Central memory CD8-positive, alpha-beta T cell (primary cell): ENCODE data around the gene RGS2.

Experiments
- ATAC-seq: fragments of 150-1000 bp; cut with Tn5 transposase; replicated peaks from 2 replicates; pipeline ENCODE4 v1.10.0; 2022; ENCODE audit warnings: mild to moderate bottlenecking, moderate FRiP score, moderate number of reproducible peaks; ENCODE audit not compliant: poor library complexity, severe bottlenecking; ENCODE audit errors: extremely low read depth
- DNase-seq, 2 donors: peaks; one replicate each; pipeline ENCODE4 v3.0.0; 2021; ENCODE audit warnings: low spot score in 2 of 2
- H3K27ac Mint-ChIP-seq: one replicate; pipeline ENCODE4 v1.8.0; 2022; ENCODE audit warnings: low read depth, mild to moderate bottlenecking, moderate library complexity, mixed read lengths
- H3K27me3 Mint-ChIP-seq: one replicate; pipeline ENCODE4 v1.8.0; 2022; ENCODE audit warnings: mixed read lengths
- H3K36me3 Mint-ChIP-seq: one replicate; pipeline ENCODE4 v1.8.0; 2022; ENCODE audit warnings: mild to moderate bottlenecking, moderate library complexity, mixed read lengths; ENCODE audit not compliant: insufficient read depth
- H3K4me1 Mint-ChIP-seq: one replicate; pipeline ENCODE4 v1.8.0; 2022; ENCODE audit warnings: mixed read lengths
- H3K4me3 Mint-ChIP-seq: one replicate; pipeline ENCODE4 v1.8.0; 2022; ENCODE audit warnings: mild to moderate bottlenecking, moderate library complexity, mixed read lengths
- H3K9me3 Mint-ChIP-seq: one replicate; pipeline ENCODE4 v1.8.0; 2022; ENCODE audit warnings: mixed read lengths

The RGS2 gene

DNA sequence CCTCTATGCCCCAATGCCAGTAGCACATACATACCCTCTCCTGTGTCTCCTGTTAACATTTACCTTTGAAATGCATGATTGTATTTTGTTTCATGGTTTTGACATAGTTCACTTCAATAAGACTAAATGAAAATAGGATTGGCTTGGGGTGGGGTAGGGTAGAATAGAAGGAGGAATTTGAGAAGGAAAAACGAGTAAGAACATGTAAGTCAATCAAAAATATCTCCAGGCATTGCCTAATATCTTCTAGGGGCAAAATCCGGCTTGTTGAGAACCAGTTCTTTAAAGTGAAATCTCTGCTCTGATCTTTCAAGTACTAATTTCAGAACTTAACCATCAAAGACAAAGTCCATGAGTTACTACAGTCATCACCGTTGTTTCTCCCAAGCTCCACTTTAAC is 31.8 kb upstream of the RGS2 start:
- H3K27ac Mint-ChIP-seq = no peak overlapping the region
- H3K4me1 Mint-ChIP-seq = no peaks in the 10 kb centered on the region
- no peaks in the 10 kb centered on the region for H3K9me3 Mint-ChIP-seq
- no peak for DNase-seq
- no peaks in the 10 kb centered on the region for H3K36me3 Mint-ChIP-seq
- H3K4me3 Mint-ChIP-seq = no peak overlapping the region
- ATAC-seq = no peak
- peaks cover 5% of the 10 kb centered on the region for H3K27me3 Mint-ChIP-seq

GRCh38 chr1:192783791-192784190 is 25.0 kb upstream of the RGS2 start:
- DNase-seq = no peak
- no peak overlapping the region for H3K27ac Mint-ChIP-seq
- no peak for ATAC-seq
- H3K4me3 Mint-ChIP-seq = no peak overlapping the region
- peaks cover 39% of the 10 kb centered on the region for H3K27me3 Mint-ChIP-seq
- H3K9me3 Mint-ChIP-seq = no peaks in the 10 kb centered on the region
- H3K36me3 Mint-ChIP-seq = no peaks in the 10 kb centered on the region
- H3K4me1 Mint-ChIP-seq = no peaks in the 10 kb centered on the region

DNA sequence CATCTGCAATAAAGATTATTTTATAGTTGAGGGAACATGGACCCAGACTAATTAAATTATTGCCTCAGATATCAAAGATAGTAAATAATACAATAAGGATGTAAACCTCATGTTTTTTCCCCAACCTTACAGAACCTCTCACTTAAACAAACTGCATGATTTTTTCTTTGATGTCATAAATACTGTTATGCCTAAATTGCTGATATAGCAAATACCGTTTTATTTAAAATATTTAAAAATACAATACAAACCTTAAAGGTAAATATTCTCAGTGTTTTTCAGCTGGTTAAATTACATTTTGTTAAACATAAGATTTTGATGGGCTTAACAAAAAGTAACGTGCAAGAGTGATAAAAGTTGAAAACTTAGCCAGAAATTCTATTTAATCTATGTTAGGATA is 24.4 kb upstream of the RGS2 start:
- no peak for DNase-seq
- no peaks in the 10 kb centered on the region for H3K4me1 Mint-ChIP-seq
- H3K9me3 Mint-ChIP-seq = no peaks in the 10 kb centered on the region
- no peak overlapping the region for H3K27ac Mint-ChIP-seq
- no peaks in the 10 kb centered on the region for H3K36me3 Mint-ChIP-seq
- H3K4me3 Mint-ChIP-seq = no peak overlapping the region
- H3K27me3 Mint-ChIP-seq = peaks cover 39% of the 10 kb centered on the region
- ATAC-seq = no peak

DNA sequence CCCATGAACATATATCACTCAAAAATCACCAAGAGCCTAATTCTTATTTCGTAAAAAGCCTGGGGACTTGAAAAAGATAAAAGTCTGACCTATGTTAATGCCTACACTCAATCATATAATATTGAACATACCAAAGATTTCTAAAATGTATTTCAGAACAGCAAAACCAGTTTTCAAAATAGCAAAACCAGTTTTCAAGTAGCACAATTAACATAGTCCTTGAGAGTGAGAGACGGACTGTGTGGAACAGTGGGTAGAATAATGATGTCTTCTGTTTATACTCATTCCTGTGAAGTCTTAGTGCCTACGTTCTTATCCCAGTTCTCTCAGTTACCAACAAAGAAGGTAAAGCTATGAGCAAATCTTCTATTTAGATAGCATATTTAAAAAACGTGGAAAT is 22.3 kb upstream of the RGS2 start:
- ATAC-seq = no peak
- DNase-seq = no peak
- Mint-ChIP-seq H3K4me3 (no peak overlapping the region), H3K27ac (no peak overlapping the region), H3K9me3 (no peaks in the 10 kb centered on the region), H3K4me1 (no peaks in the 10 kb centered on the region), H3K36me3 (no peaks in the 10 kb centered on the region), H3K27me3 (peaks cover 44% of the 10 kb centered on the region)

GRCh38 chr1:192787914-192788585 is 20.8 kb upstream of the RGS2 start:
- no peak overlapping the region for H3K27ac Mint-ChIP-seq
- DNase-seq = no peak
- H3K4me1 Mint-ChIP-seq = no peaks in the 10 kb centered on the region

GRCh38 chr1:192789871-192790270 is 19.0 kb upstream of the RGS2 start:
- no peak overlapping the region for H3K4me3 Mint-ChIP-seq
- H3K4me1 Mint-ChIP-seq = no peaks in the 10 kb centered on the region
- DNase-seq (no peak), ATAC-seq (no peak)
- no peaks in the 10 kb centered on the region for H3K9me3 Mint-ChIP-seq
- H3K27me3 Mint-ChIP-seq = peaks cover 19% of the 10 kb centered on the region
- H3K36me3 Mint-ChIP-seq = no peaks in the 10 kb centered on the region
- no peak overlapping the region for H3K27ac Mint-ChIP-seq

More at GRCh38 chr1:192787914-192788585, 20.8 kb upstream of the RGS2 start:
- Mint-ChIP-seq H3K9me3 (no peaks in the 10 kb centered on the region), H3K36me3 (no peaks in the 10 kb centered on the region), H3K4me3 (no peak overlapping the region), H3K27me3 (peaks cover 29% of the 10 kb centered on the region)
- ATAC-seq = no peak

- no peaks in the 10 kb centered on the region for H3K9me3 Mint-ChIP-seq
- no peak overlapping the region for H3K27ac Mint-ChIP-seq
- no peak for DNase-seq
- no peaks in the 10 kb centered on the region for H3K4me1 Mint-ChIP-seq
- H3K4me3 Mint-ChIP-seq = no peak overlapping the region
- no peaks in the 10 kb centered on the region for H3K36me3 Mint-ChIP-seq
- no peak for ATAC-seq
- H3K27me3 Mint-ChIP-seq = peaks cover 6% of the 10 kb centered on the region
Measured at GRCh38 chr1:192792628-192793027, 16.2 kb upstream of the RGS2 start.

- DNase-seq (no peak), ATAC-seq (no peak)
- Mint-ChIP-seq H3K4me3 (no peak overlapping the region), H3K9me3 (no peaks in the 10 kb centered on the region), H3K36me3 (no peaks in the 10 kb centered on the region), H3K27ac (no peak overlapping the region), H3K27me3 (peaks cover 6% of the 10 kb centered on the region), H3K4me1 (no peaks in the 10 kb centered on the region)
Measured at GRCh38 chr1:192793983-192794767, 14.7 kb upstream of the RGS2 start.

- no peak for ATAC-seq
- peaks cover 6% of the 10 kb centered on the region for H3K27me3 Mint-ChIP-seq
- H3K9me3 Mint-ChIP-seq = no peaks in the 10 kb centered on the region
- no peak overlapping the region for H3K27ac Mint-ChIP-seq
- H3K4me3 Mint-ChIP-seq = no peak overlapping the region
- no peak for DNase-seq
- no peaks in the 10 kb centered on the region for H3K4me1 Mint-ChIP-seq
- H3K36me3 Mint-ChIP-seq = no peaks in the 10 kb centered on the region
Measured at GRCh38 chr1:192794768-192795035, 14.1 kb upstream of the RGS2 start.

- Mint-ChIP-seq H3K27ac (no peak overlapping the region), H3K27me3 (peaks cover 4% of the 10 kb centered on the region), H3K9me3 (no peaks in the 10 kb centered on the region), H3K36me3 (no peaks in the 10 kb centered on the region), H3K4me1 (no peaks in the 10 kb centered on the region), H3K4me3 (no peak overlapping the region)
- DNase-seq (no peak), ATAC-seq (no peak)
Measured at GRCh38 chr1:192795916-192796618, 12.8 kb upstream of the RGS2 start.

- Mint-ChIP-seq H3K4me1 (no peaks in the 10 kb centered on the region), H3K27ac (no peak overlapping the region), H3K9me3 (no peaks in the 10 kb centered on the region), H3K27me3 (no peaks in the 10 kb centered on the region), H3K36me3 (no peaks in the 10 kb centered on the region), H3K4me3 (no peak overlapping the region)
- no peak for DNase-seq
- ATAC-seq = no peak
Measured at GRCh38 chr1:192797143-192797542, 11.7 kb upstream of the RGS2 start.

DNA sequence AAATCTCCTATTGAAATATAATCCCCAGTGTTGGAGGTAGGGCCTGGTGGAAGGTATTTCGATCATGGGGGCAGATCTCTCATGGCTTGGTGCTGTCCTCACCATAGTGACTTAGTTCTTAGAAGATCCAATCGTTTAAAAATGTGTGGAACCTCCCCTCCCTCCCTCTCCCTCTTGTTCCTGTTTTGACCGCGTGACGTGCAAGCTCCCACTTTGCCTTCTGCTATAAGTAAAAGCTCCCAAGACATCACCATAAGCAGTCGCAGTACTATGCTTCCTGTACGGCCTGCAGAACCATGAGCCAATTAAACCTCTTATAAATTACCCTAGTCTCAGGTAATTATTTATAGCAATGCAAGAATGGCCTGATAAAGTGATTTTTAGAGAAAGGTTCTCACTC is 10.9 kb upstream of the RGS2 start:
- no peaks in the 10 kb centered on the region for H3K9me3 Mint-ChIP-seq
- H3K36me3 Mint-ChIP-seq = peaks cover 1% of the 10 kb centered on the region
- DNase-seq = no peak
- H3K27ac Mint-ChIP-seq = no peak overlapping the region
- H3K4me1 Mint-ChIP-seq = no peaks in the 10 kb centered on the region
- no peaks in the 10 kb centered on the region for H3K27me3 Mint-ChIP-seq
- H3K4me3 Mint-ChIP-seq = no peak overlapping the region
- no peak for ATAC-seq

GRCh38 chr1:192801451-192801850 is 7.4 kb upstream of the RGS2 start:
- Mint-ChIP-seq H3K9me3 (no peaks in the 10 kb centered on the region), H3K36me3 (peaks cover 4% of the 10 kb centered on the region), H3K4me1 (no peaks in the 10 kb centered on the region), H3K4me3 (no peak overlapping the region), H3K27ac (no peak overlapping the region), H3K27me3 (no peaks in the 10 kb centered on the region)
- DNase-seq (no peak), ATAC-seq (no peak)
